LNCaP clone FGC (cell line): ENCODE data around the gene LRRTM4.
A peak's percentile ranks its signal among the peaks of the same experiment; 100 is the strongest.

ENCODE experiments used
- DNase-seq: peaks from one replicate; pipeline ENCODE4 v3.0.0-alpha.2; 2011; ENCODE audit warnings: low read depth
- H3K4me3 ChIP-seq: 2 replicates; pipeline ENCODE4 v1.5.1; 2011; ENCODE audit warnings: mild to moderate bottlenecking, low read depth, low read length, control low read depth
- CTCF ChIP-seq: IDR thresholded peaks from 2 replicates; pipeline ENCODE4 v1.5.1; 2012; ENCODE audit warnings: mild to moderate bottlenecking; ENCODE audit not compliant: control insufficient read depth, insufficient read depth; ENCODE audit errors: extremely low read depth

Gene LRRTM4

GRCh38 chr2:77443076-77443475 is 79.1 kb downstream of the LRRTM4 start:
- H3K4me3 ChIP-seq: no peak overlapping the region
- TF ChIP-seq CTCF: no peak
- no peak for DNase-seq

- no peak for DNase-seq
- H3K4me3 ChIP-seq: no peak overlapping the region
Measured at GRCh38 chr2:77434880-77435279, 87.3 kb downstream of the LRRTM4 start.

DNA sequence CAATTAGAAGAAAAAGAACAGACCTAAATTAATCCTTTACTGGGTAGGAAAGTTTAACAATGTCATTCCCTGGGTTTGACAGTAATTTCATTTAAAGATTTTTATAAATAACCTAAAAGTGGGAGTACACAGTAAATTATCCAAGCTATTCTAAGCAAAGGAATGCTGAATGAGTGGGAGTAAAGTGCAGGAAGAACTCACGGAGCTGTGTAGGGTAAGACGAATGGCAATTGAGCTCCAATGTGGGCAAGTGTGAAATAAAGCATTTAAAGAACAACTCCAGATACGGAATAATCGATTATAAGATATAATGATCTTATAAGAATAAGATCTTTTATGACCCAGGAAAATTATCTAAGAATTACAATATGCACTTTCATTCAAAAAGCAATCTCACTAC is 93.2 kb downstream of the LRRTM4 start:
- no peak overlapping the region for H3K4me3 ChIP-seq
- no peak for DNase-seq
- no peak for TF ChIP-seq CTCF

More at GRCh38 chr2:77434880-77435279, 87.3 kb downstream of the LRRTM4 start:
- peak; percentile 30; the same call in 1 of the 2 replicates for TF ChIP-seq CTCF

GRCh38 chr2:77421971-77422370 is 100.2 kb downstream of the LRRTM4 start:
- TF ChIP-seq CTCF: no peak
- no peak overlapping the region for H3K4me3 ChIP-seq
- DNase-seq: no peak

- DNase-seq: no peak
- H3K4me3 ChIP-seq: no peak overlapping the region
- no peak for TF ChIP-seq CTCF
Measured at GRCh38 chr2:77418537-77418936, 103.6 kb downstream of the LRRTM4 start.

- no peak overlapping the region for H3K4me3 ChIP-seq
- no peak for TF ChIP-seq CTCF
- no peak for DNase-seq
Measured at GRCh38 chr2:77404189-77404588, 118.0 kb downstream of the LRRTM4 start.

DNA sequence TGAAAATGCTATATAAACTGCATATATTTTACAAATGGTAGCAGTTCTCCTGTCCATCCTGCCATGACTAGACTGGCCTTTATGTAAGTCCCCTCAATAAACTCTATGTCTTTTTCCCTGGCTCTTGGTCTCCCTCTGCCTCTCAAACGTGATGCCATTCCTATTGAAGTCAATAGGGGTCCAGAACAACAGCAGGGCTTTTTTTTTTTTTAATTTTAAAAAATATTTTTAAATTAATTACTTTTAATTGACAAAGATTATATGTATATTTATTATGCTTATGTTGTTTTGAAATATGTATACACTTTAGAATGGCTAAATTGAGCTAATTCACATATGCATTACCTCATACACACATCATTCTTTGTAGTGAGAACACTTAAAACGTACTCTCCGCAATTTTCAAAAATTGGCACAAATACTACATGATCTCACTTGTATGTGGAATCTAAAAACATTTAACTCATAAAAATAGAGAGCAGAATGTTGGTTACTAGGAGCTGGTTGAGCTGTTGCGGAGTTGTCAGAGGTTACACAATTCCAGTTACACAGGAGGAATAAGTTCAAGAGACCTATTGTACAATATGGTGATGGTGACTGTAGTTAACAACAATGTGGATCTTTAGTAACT is 123.1 kb downstream of the LRRTM4 start:
- H3K4me3 ChIP-seq: no peak overlapping the region
- TF ChIP-seq CTCF: no peak
- DNase-seq: no peak
